ENCODE results near the gene CCR5AS.

- no peak for TF ChIP-seq CTCF (IDR thresholded peaks at IDR 0.05)
- no peak for TF ChIP-seq EP300 (IDR thresholded peaks at IDR 0.05)
Measured at GRCh38 chr3:46324036-46324435, 82.8 kb downstream of the CCR5AS start.

Measured in suprapubic skin (tissue), 3 donors.